B cell (primary cell): ENCODE data around the gene HS1BP3. TPM values are rescaled to one million over a fixed set of nuclear protein-coding genes. Genes with fewer than 3 reads are reported as not detected.

Source experiments
- ATAC-seq: fragments of 200-7000 bp; cut with Tn5 transposase; one replicate; pipeline ENCODE4 v1.10.0; 2021; ENCODE audit warnings: low read depth, mild to moderate bottlenecking, moderate number of reproducible peaks, moderate library complexity
- CTCF ChIA-PET: fragments of 350-600 bp; sonication (Branson Sonifier 250); formaldehyde crosslinking; loops from one replicate; lab custom pipeline; 2021; ENCODE audit warnings: antibody characterized with exemption, inconsistent platforms; lab: Charles Lee
- POLR2A ChIA-PET: fragments of 350-600 bp; sonication (Branson Sonifier 250); formaldehyde crosslinking; loops from one replicate; lab custom pipeline; 2021; ENCODE audit warnings: antibody characterized with exemption; lab: Charles Lee
- DNase-seq: peaks from one replicate; pipeline ENCODE4 v3.0.0; 2013
- H2AFZ ChIP-seq: 2 replicates; pipeline ENCODE4 v1.6.1; 2012; ENCODE audit warnings: mild to moderate bottlenecking, low read depth, low read length; ENCODE audit not compliant: insufficient read depth, poor library complexity, severe bottlenecking
- H3K27ac ChIP-seq, 2 donors: 1 replicate in 1 of 2; 2 replicates in 1 of 2; pipeline ENCODE4 v1.5.1; 2012 to 2013; ENCODE audit warnings: low read length in 2 of 2, mild to moderate bottlenecking in 2 of 2, moderate library complexity in 1 of 2
- H3K27me3 ChIP-seq, 4 experiments: fragments of 200-600 bp in 1 of 4; sonication (generic) in 1 of 4; replicated peaks in 1 of 4; 1 replicate in 2 of 4; 2 replicates in 2 of 4; pipeline versions ENCODE4 v1.6.1 to v1.7.0; 2013 to 2016; ENCODE audit warnings: low read length in 3 of 4, mild to moderate bottlenecking in 2 of 4, mixed read lengths in 1 of 4, moderate library complexity in 1 of 4; ENCODE audit not compliant: insufficient read depth in 4 of 4, control insufficient read depth in 3 of 4; ENCODE audit errors: control extremely low read depth in 1 of 4
- H3K36me3 ChIP-seq, 2 experiments: replicated peaks in 1 of 2; 1 replicate in 1 of 2; 2 replicates in 1 of 2; pipeline versions ENCODE4 v1.6.1 to v1.7.1; 2013; ENCODE audit warnings: low read length in 1 of 2; ENCODE audit not compliant: insufficient read depth in 2 of 2, control insufficient read depth in 1 of 2; ENCODE audit errors: control extremely low read depth in 1 of 2, extremely low read depth in 1 of 2
- H3K4me1 ChIP-seq, 2 donors: fragments of 200-600 bp in 1 of 2; sonication (generic) in 1 of 2; 1 replicate in 1 of 2; 2 replicates in 1 of 2; pipeline versions ENCODE4 v1.5.1 to v1.6.1; 2013 to 2017; ENCODE audit warnings: low read length in 2 of 2; ENCODE audit not compliant: control insufficient read depth in 2 of 2, insufficient read depth in 2 of 2
- H3K4me2 ChIP-seq: replicated peaks from 2 replicates; pipeline ENCODE3; 2012; ENCODE audit warnings: mild to moderate bottlenecking, low read depth, low read length; ENCODE audit not compliant: poor library complexity, severe bottlenecking
- H3K4me3 ChIP-seq, 5 experiments: fragments of 200-600 bp in 1 of 5; sonication (generic) in 1 of 5; 1 replicate in 3 of 5; 2 replicates in 2 of 5; pipeline versions ENCODE4 v1.5.1 to v1.7.0; 2011 to 2016; ENCODE audit warnings: low read length in 4 of 5, mild to moderate bottlenecking in 4 of 5, low read depth in 2 of 5, control low read depth in 1 of 5, moderate library complexity in 1 of 5; ENCODE audit not compliant: insufficient read depth in 1 of 5; ENCODE audit errors: control extremely low read depth in 1 of 5, extremely low read depth in 1 of 5
- H3K79me2 ChIP-seq: fragments of 200-600 bp; sonication (generic); one replicate; pipeline ENCODE4 v1.6.0; 2016; ENCODE audit warnings: low read length; ENCODE audit not compliant: control insufficient read depth, insufficient read depth
- H3K9ac ChIP-seq: fragments of 200-600 bp; sonication (generic); 2 replicates; pipeline ENCODE4 v1.6.1; 2017; ENCODE audit warnings: mild to moderate bottlenecking, low read length, moderate library complexity
- H3K9me3 ChIP-seq, 3 donors: one replicate each; pipeline versions ENCODE4 v1.6.1 to v1.7.1; 2013; ENCODE audit warnings: low read length in 2 of 3; ENCODE audit not compliant: control insufficient read depth in 2 of 3, insufficient read depth in 1 of 3; ENCODE audit errors: control extremely low read depth in 1 of 3
- H4K20me1 ChIP-seq: 2 replicates; pipeline ENCODE4 v1.6.0; 2012; ENCODE audit warnings: mild to moderate bottlenecking, low read length; ENCODE audit not compliant: insufficient read depth, control insufficient read depth, poor library complexity, severe bottlenecking
- H3K27ac Mint-ChIP-seq: one replicate; pipeline ENCODE4 v1.8.0; 2021; ENCODE audit warnings: mixed read lengths
- H3K27me3 Mint-ChIP-seq: one replicate; pipeline ENCODE4 v1.8.0; 2021; ENCODE audit warnings: mixed read lengths
- H3K4me1 Mint-ChIP-seq: one replicate; pipeline ENCODE4 v1.8.0; 2021; ENCODE audit warnings: mixed read lengths
- H3K4me3 Mint-ChIP-seq: one replicate; pipeline ENCODE4 v1.8.0; 2021; ENCODE audit warnings: mixed read lengths
- H3K9me3 Mint-ChIP-seq: one replicate; pipeline ENCODE4 v1.8.0; 2022; ENCODE audit warnings: mixed read lengths; ENCODE audit not compliant: insufficient read depth
- EZH2 ChIP-seq: IDR thresholded peaks from 2 replicates; pipeline ENCODE4 v1.6.1; 2012; ENCODE audit warnings: borderline replicate concordance, low read depth, mild to moderate bottlenecking, moderate library complexity, low read length; ENCODE audit not compliant: insufficient read depth, poor library complexity, severe bottlenecking
- WGBS: methylation state at CpG from one replicate; pipeline ENCODE4 v1.1.5; 2013; ENCODE audit warnings: missing lambda C conversion rate; ENCODE audit not compliant: insufficient coverage; 5-methylcytosine and 5-hydroxymethylcytosine counted together
- intact Hi-C: fragments of 100-400 bp; cut with micrococcal nuclease; formaldehyde crosslinking; loops from one replicate; pipeline ENCODE4 v1.10.0; 2022
- polyA plus RNA-seq: library from polyadenylated mRNA; depleted of rRNA; stranded (reverse); fragments of >200 nt; gene quantifications from 2 replicates; pipeline ENCODE4 v1.2.3, GENCODE V29; 2012
- total RNA-seq, 2 donors: library from RNA; stranded (reverse); fragments of 120-200 nt in 1 of 2; gene quantifications; 1 replicate in 1 of 2; 2 replicates in 1 of 2; pipeline versions ENCODE4 v1.2.3 to v1.2.4, GENCODE V29; 2013 to 2022
- TF ChIP-seq, protein P1 (sequence below): fragments of 200-600 bp; IDR thresholded peaks from one replicate; pipeline ENCODE4 v1.8.0; 2022; ENCODE audit warnings: antibody characterized with exemption, mild to moderate bottlenecking

HS1BP3 gene
- total and polyA plus RNA-seq, 2 donors (not counting 1 experiment from before 2014, with no cell fraction given): 27.8 to 28.7 TPM

DNA sequence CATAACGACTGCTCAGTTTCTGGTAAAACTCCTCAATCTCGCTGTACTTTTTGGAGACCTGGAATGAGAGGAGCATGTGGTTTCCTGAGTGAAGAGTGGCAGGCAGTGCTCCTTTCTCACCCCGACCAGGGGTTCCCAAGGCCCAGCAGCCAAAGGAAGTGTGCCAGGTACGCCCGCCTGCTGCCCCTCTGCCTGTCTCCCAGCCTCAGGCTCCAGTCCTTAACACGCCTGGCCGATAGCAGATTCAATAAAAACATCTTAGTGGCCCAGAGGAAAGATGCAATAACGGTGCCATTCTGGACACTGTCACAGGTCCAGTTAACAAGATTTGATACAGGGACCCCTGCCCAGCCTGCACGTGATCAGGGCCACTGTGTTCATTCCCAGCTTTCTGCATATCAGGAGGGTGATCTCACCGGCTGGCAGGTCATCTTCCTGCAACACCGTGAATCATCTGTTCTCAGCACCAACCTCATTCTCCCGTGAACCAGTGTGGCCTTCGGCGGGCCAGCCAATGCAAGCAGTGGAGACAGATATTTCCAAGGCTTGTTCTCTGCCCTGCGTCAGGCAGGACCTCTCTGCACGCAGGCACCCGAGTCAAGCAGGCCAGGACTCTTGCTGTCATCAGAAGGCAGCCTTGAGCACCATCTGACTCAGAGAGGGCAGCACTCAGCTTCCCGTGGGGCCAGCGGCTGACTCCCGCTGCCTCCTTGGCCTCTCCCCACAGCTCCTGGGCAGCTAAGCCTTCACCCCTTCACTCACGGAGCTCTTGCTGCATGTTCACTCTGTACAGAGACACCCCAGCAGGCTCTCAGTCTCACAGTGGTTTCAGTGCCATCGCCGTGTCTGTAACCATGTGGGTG lies 9.5 kb downstream of the HS1BP3 start:
- peaks cover 0 to 68% of the 10 kb centered on the region in 2 experiments for H3K36me3 ChIP-seq
- H3K4me3 ChIP-seq: no peak overlapping the region
- 96% methylated on average over 23 of the region's 23 CpGs for WGBS
- peaks cover 18% of the 10 kb centered on the region for H4K20me1 ChIP-seq
- H3K4me1 ChIP-seq: peaks cover 0 to 7% of the 10 kb centered on the region in 2 donors
- no peak overlapping the region for H3K27ac ChIP-seq
- H3K4me1 Mint-ChIP-seq: peaks cover 4% of the 10 kb centered on the region
- H2AFZ ChIP-seq: no peak overlapping the region
- DNase-seq (no peak), ATAC-seq (no peak)
- no peaks in the 10 kb centered on the region for H3K27me3 ChIP-seq
- no peaks in the 10 kb centered on the region for H3K27me3 Mint-ChIP-seq
- ChIA-PET CTCF (interaction anchor here (0.9 to 6.9 kb wide), 24 partner anchors 9 to 321 kb away, joined by 3 to 128 read pairs (median 5); partner anchors contain the start of genes HS1BP3 and RHOB), POLR2A (interaction anchor here (1.6 to 2.1 kb wide), 2 partner anchors 194 to 230 kb away, joined by 7 to 9 read pairs; partner anchors contain the start of gene RHOB)
- H3K4me3 Mint-ChIP-seq: no peak overlapping the region
- no peaks in the 10 kb centered on the region for H3K9me3 Mint-ChIP-seq
- intact Hi-C loops: loop anchor here (5.0 kb wide), 1 partner anchor 399 kb away; no protein-coding TSS in a partner anchor
- no peak overlapping the region for H3K27ac Mint-ChIP-seq
- no peak overlapping the region for H3K4me2 ChIP-seq
- no peak for TF ChIP-seq EZH2
- TF ChIP-seq, protein P1, sequence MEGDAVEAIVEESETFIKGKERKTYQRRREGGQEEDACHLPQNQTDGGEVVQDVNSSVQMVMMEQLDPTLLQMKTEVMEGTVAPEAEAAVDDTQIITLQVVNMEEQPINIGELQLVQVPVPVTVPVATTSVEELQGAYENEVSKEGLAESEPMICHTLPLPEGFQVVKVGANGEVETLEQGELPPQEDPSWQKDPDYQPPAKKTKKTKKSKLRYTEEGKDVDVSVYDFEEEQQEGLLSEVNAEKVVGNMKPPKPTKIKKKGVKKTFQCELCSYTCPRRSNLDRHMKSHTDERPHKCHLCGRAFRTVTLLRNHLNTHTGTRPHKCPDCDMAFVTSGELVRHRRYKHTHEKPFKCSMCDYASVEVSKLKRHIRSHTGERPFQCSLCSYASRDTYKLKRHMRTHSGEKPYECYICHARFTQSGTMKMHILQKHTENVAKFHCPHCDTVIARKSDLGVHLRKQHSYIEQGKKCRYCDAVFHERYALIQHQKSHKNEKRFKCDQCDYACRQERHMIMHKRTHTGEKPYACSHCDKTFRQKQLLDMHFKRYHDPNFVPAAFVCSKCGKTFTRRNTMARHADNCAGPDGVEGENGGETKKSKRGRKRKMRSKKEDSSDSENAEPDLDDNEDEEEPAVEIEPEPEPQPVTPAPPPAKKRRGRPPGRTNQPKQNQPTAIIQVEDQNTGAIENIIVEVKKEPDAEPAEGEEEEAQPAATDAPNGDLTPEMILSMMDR: no peak
- no peak overlapping the region for H3K9ac ChIP-seq
- H3K9me3 ChIP-seq: no peaks in the 10 kb centered on the region
- peaks cover 15% of the 10 kb centered on the region for H3K79me2 ChIP-seq
